ENCODE results near the gene NLRP3. TPM values are rescaled to one million over a fixed set of nuclear protein-coding genes. Genes with fewer than 3 reads are reported as not detected.
"Not testable (repeated sequence)": the region's sequence is repeated elsewhere in the genome, so short reads cannot be mapped to it uniquely, and the experiment has no call there.

The NLRP3 gene
- total RNA-seq, 1 donor from 2014 or later = not detected

DNA sequence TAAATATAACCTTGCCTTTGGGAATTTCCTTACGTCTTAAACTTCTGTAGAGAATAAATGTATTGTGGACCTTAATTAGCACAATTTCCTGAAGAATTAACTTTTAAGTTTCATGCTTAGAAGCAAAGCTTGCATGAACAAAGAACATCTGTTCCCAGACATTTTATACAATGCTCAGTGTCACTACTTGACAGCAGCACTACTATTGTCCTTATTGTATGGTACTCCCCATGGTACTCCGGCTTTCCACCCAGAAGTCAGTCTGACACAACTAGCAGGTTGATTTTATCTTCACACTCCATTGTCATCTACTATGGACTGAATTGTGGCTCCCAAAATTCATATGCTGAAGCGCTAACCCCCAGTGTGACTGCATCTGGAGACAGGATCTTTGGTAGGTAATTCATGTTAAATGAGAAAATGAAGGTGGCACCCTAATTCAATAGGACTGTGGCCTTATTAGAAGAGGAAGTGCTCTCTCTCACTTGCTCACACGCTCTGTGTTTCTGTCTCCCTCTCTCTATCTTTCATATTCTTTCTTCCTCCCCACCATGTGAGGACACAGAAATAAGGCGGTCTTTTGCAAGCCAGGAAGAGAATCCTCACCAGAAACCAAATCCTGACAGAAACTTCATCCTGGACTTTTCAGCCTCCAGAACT, 52.6 kb downstream of the NLRP3 start:
- Mint-ChIP-seq H3K9me3 (ENCODE audit: low read depth) (no peaks in the 10 kb centered on the region), H3K27ac (no peak overlapping the region), H3K4me3 (ENCODE audit: low read depth) (no peak overlapping the region), H3K36me3 (ENCODE audit: insufficient read depth) (no peaks in the 10 kb centered on the region), H3K27me3 (no peaks in the 10 kb centered on the region), H3K4me1 (ENCODE audit: low read depth) (no peaks in the 10 kb centered on the region)
- DNase-seq (ENCODE audit: low spot score, unreplicated experiment) = no peak
- TF ChIP-seq, protein P1, sequence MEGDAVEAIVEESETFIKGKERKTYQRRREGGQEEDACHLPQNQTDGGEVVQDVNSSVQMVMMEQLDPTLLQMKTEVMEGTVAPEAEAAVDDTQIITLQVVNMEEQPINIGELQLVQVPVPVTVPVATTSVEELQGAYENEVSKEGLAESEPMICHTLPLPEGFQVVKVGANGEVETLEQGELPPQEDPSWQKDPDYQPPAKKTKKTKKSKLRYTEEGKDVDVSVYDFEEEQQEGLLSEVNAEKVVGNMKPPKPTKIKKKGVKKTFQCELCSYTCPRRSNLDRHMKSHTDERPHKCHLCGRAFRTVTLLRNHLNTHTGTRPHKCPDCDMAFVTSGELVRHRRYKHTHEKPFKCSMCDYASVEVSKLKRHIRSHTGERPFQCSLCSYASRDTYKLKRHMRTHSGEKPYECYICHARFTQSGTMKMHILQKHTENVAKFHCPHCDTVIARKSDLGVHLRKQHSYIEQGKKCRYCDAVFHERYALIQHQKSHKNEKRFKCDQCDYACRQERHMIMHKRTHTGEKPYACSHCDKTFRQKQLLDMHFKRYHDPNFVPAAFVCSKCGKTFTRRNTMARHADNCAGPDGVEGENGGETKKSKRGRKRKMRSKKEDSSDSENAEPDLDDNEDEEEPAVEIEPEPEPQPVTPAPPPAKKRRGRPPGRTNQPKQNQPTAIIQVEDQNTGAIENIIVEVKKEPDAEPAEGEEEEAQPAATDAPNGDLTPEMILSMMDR (IDR thresholded peaks at IDR 0.05; ENCODE audit: unreplicated experiment) = no peak

DNA sequence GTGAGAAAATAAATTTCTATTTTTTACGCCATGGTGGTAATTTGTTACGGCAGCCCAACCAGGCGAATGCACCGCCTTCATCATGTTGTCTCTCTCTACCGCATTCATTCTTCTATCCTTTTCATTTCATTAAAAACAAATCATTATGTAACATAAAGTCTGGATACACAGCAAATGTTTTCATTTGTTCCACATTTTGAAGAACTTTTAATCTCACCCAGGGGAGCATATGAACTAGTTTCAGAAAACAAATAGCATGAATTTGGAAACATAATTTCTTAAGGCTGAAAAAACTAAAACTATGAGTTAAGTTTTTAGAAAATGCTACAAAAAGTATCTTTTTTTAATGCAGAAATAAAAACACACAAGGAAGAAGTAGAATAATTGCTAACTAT, 53.2 kb downstream of the NLRP3 start:
- no peaks in the 10 kb centered on the region for H3K36me3 Mint-ChIP-seq (ENCODE audit: insufficient read depth)
- DNase-seq (ENCODE audit: low spot score, unreplicated experiment) = no peak
- no peaks in the 10 kb centered on the region for H3K27me3 Mint-ChIP-seq
- TF ChIP-seq, protein P1 (IDR thresholded peaks at IDR 0.05; ENCODE audit: unreplicated experiment) = no peak
- H3K9me3 Mint-ChIP-seq (ENCODE audit: low read depth) = no peaks in the 10 kb centered on the region
- no peak overlapping the region for H3K4me3 Mint-ChIP-seq (ENCODE audit: low read depth)
- no peaks in the 10 kb centered on the region for H3K4me1 Mint-ChIP-seq (ENCODE audit: low read depth)
- no peak overlapping the region for H3K27ac Mint-ChIP-seq

DNA sequence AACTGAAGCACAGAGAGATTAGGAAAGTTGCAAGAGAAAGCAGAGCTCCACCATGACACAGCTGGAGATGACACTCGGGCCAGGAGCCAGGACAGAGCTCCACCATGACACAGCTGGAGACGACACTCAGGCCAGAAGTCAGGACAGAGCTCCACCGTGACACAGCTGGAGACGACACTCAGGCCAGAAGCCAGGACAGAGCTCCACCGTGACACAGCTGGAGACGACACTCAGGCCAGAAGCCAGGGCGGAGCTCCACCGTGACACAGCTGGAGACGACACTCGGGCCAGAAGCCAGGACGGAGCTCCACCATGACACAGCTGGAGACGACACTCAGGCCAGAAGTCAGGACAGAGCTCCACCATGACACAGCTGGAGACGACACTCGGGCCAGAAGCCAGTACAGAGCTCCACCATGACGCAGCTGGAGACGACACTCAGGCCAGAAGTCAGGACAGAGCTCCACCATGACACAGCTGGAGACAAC, 55.0 kb downstream of the NLRP3 start:
- not testable (repeated sequence) for DNase-seq (ENCODE audit: low spot score, unreplicated experiment); H3K27ac Mint-ChIP-seq; H3K4me1 Mint-ChIP-seq (ENCODE audit: low read depth); H3K4me3 Mint-ChIP-seq (ENCODE audit: low read depth); H3K36me3 Mint-ChIP-seq (ENCODE audit: insufficient read depth); H3K9me3 Mint-ChIP-seq (ENCODE audit: low read depth); H3K27me3 Mint-ChIP-seq

DNA sequence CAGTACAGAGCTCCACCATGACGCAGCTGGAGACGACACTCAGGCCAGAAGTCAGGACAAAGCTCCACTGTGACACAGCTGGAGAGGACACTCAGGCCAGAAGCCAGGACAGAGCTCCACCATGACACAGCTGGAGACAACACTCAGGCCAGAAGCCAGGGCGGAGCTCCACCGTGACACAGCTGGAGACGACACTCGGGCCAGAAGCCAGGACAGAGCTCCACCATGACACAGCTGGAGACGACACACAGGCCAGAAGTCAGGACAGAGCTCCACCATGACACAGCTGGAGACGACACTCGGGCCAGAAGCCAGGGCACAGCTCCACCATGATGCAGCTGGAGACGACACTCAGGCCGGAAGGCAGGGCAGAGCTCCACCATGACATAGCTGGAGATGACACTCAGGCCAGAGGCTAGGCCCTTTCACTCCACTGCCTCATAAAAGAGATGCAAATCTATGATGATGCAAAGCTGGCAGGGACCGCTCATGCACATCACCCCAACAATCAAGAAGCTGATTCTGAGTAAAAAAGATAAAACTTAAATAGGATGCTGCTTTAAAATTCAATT, 55.6 kb downstream of the NLRP3 start:
- TF ChIP-seq, protein P1 (IDR thresholded peaks at IDR 0.05; ENCODE audit: unreplicated experiment) = no peak
- Mint-ChIP-seq H3K36me3 (ENCODE audit: insufficient read depth) (no peaks in the 10 kb centered on the region), H3K4me1 (ENCODE audit: low read depth) (no peaks in the 10 kb centered on the region), H3K27ac (no peak overlapping the region), H3K4me3 (ENCODE audit: low read depth) (no peak overlapping the region), H3K9me3 (ENCODE audit: low read depth) (peaks cover 3% of the 10 kb centered on the region), H3K27me3 (no peaks in the 10 kb centered on the region)
- no peak for DNase-seq (ENCODE audit: low spot score, unreplicated experiment)

DNA sequence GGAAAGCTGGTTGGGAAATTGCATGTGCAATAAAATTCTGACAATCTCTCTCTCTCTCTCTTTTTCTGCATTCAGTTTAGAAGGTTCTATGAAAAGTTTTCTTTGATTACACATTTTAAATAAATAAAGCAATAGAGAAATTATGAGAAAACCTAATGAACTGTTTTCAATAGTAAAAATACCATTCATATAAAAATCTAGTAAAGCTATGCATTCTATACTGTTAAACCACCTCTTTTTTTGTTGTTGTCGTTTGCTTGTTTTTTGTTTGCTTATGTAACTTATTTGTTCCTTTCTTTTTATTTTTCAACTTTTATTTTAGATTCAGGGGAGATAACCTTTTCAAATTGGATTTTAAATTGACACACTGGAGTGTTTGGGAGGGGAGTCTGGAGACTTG, 56.1 kb downstream of the NLRP3 start:
- Mint-ChIP-seq H3K4me1 (ENCODE audit: low read depth) (no peaks in the 10 kb centered on the region), H3K27ac (no peak overlapping the region), H3K36me3 (ENCODE audit: insufficient read depth) (no peaks in the 10 kb centered on the region), H3K9me3 (ENCODE audit: low read depth) (peaks cover 3% of the 10 kb centered on the region), H3K27me3 (no peaks in the 10 kb centered on the region), H3K4me3 (ENCODE audit: low read depth) (no peak overlapping the region)
- no peak for DNase-seq (ENCODE audit: low spot score, unreplicated experiment)
- TF ChIP-seq, protein P1 (IDR thresholded peaks at IDR 0.05; ENCODE audit: unreplicated experiment) = no peak

DNA sequence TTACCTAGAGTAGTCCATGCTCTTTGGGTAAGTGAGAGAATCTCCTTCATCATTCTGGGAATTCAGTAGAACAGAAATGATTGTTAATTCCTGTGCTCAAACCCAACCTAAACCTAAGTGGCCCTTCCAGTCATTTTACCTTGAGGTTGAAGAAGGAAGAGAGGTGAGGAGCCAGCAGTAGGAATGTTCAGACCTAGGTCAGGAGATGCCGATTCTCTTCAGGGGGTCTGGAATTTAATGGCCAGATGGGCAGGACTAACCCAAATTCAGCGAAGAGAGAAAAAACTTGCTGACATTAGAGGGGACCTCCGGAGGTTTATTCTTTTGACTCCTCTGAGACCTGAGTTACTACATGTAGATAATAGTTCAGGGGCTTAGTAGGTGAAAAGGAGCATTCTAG, 58.4 kb downstream of the NLRP3 start:
- DNase-seq (ENCODE audit: low spot score, unreplicated experiment) = no peak
- Mint-ChIP-seq H3K27ac (no peak overlapping the region), H3K27me3 (no peaks in the 10 kb centered on the region), H3K36me3 (ENCODE audit: insufficient read depth) (no peaks in the 10 kb centered on the region), H3K4me3 (ENCODE audit: low read depth) (no peak overlapping the region), H3K4me1 (ENCODE audit: low read depth) (no peaks in the 10 kb centered on the region), H3K9me3 (ENCODE audit: low read depth) (peaks cover 3% of the 10 kb centered on the region)
- TF ChIP-seq, protein P1 (IDR thresholded peaks at IDR 0.05; ENCODE audit: unreplicated experiment) = no peak
